Skeletal muscle satellite cell (primary cell): Measurements from ENCODE around the gene LYPD3. TPM values are rescaled to one million over a fixed set of nuclear protein-coding genes. Genes with fewer than 3 reads are reported as not detected.
"Not testable (repeated sequence)": the region's sequence is repeated elsewhere in the genome, so short reads cannot be mapped to it uniquely, and the experiment has no call there.

Experiments
- H3K27me3 ChIP-seq: 2 replicates; pipeline ENCODE4 v1.7.0; 2013; ENCODE audit warnings: low read length; ENCODE audit not compliant: control insufficient read depth, insufficient read depth
- H3K36me3 ChIP-seq: 2 replicates; pipeline ENCODE4 v1.7.0; 2013; ENCODE audit warnings: mild to moderate bottlenecking, control low read depth, low read length; ENCODE audit not compliant: insufficient read depth
- H3K4me1 ChIP-seq: 2 replicates; pipeline ENCODE4 v1.7.0; 2013; ENCODE audit warnings: low read length; ENCODE audit not compliant: control insufficient read depth, insufficient read depth
- H3K4me2 ChIP-seq: 2 replicates; pipeline ENCODE4 v1.7.0; 2013; ENCODE audit warnings: mild to moderate bottlenecking, low read length
- H3K4me3 ChIP-seq: 2 replicates; pipeline ENCODE4 v1.7.0; 2013; ENCODE audit warnings: low read length
- H3K9ac ChIP-seq: 2 replicates; pipeline ENCODE4 v1.7.0; 2013; ENCODE audit warnings: mild to moderate bottlenecking, low read depth, low read length, moderate library complexity
- H3K9me3 ChIP-seq: replicated peaks from 2 replicates; pipeline ENCODE4 v1.7.0; 2013; ENCODE audit warnings: mild to moderate bottlenecking, control low read depth, low read length
- total RNA-seq: library from RNA; depleted of rRNA; stranded (reverse); fragments of >200 nt; gene quantifications from 2 replicates; pipeline ENCODE4 v1.2.3, GENCODE V29; 2012; rRNA removed

Gene LYPD3
- total RNA-seq, result not detected in 2 replicates

GRCh38 chr19:43465468-43466120 is at the start of gene LYPD3:
Gene LYPD3 (minus strand): TSS chr19:43465608. CDS start chr19:43465571, 37 bp downstream.
- peak within 1 kb of the TSS; percentile 91 for H3K4me2 ChIP-seq
- H3K36me3 ChIP-seq, result no peaks in the 10 kb centered on the region
- H3K27me3 ChIP-seq, result peaks cover 15% of the 10 kb centered on the region
- peak within 1 kb of the TSS; percentile 93 for H3K4me3 ChIP-seq
- no peak within 1 kb of the TSS for H3K9ac ChIP-seq
- no peaks in the 10 kb centered on the region for H3K9me3 ChIP-seq
- H3K4me1 ChIP-seq, result peaks cover 18% of the 10 kb centered on the region

GRCh38 chr19:43512399-43512798 is 47.0 kb upstream of the LYPD3 start:
- H3K4me2 ChIP-seq, H3K4me3 ChIP-seq, H3K9me3 ChIP-seq, H3K9ac ChIP-seq, H3K27me3 ChIP-seq, H3K4me1 ChIP-seq: not testable (repeated sequence)
- H3K36me3 ChIP-seq, result peaks cover 26% of the 10 kb centered on the region

- Histone ChIP-seq H3K9ac (no peak overlapping the region), H3K4me1 (no peaks in the 10 kb centered on the region), H3K36me3 (peaks cover 26% of the 10 kb centered on the region), H3K27me3 (no peaks in the 10 kb centered on the region), H3K9me3 (no peaks in the 10 kb centered on the region), H3K4me2 (no peak overlapping the region), H3K4me3 (no peak overlapping the region)
Measured at GRCh38 chr19:43511324-43511723, 45.9 kb upstream of the LYPD3 start.

GRCh38 chr19:43510713-43511112 is 45.3 kb upstream of the LYPD3 start:
- Histone ChIP-seq H3K4me1 (no peaks in the 10 kb centered on the region), H3K36me3 (peaks cover 26% of the 10 kb centered on the region), H3K4me2 (no peak overlapping the region), H3K4me3 (no peak overlapping the region), H3K9ac (no peak overlapping the region), H3K27me3 (no peaks in the 10 kb centered on the region), H3K9me3 (no peaks in the 10 kb centered on the region)

- H3K36me3 ChIP-seq, result peaks cover 23% of the 10 kb centered on the region
- no peaks in the 10 kb centered on the region for H3K27me3 ChIP-seq
- no peak overlapping the region for H3K4me3 ChIP-seq
- H3K9me3 ChIP-seq, result no peaks in the 10 kb centered on the region
- no peak overlapping the region for H3K4me2 ChIP-seq
- H3K9ac ChIP-seq, result no peak overlapping the region
- H3K4me1 ChIP-seq, result peaks cover 15% of the 10 kb centered on the region
Measured at GRCh38 chr19:43507880-43508279, 42.5 kb upstream of the LYPD3 start.

- Histone ChIP-seq H3K27me3 (no peaks in the 10 kb centered on the region), H3K9ac (no peak overlapping the region), H3K4me2 (no peak overlapping the region), H3K36me3 (peaks cover 23% of the 10 kb centered on the region), H3K9me3 (no peaks in the 10 kb centered on the region), H3K4me1 (peaks cover 15% of the 10 kb centered on the region), H3K4me3 (no peak overlapping the region)
Measured at GRCh38 chr19:43506629-43507028, 41.2 kb upstream of the LYPD3 start.

GRCh38 chr19:43505941-43506340 is 40.5 kb upstream of the LYPD3 start:
- H3K4me2 ChIP-seq, result no peak overlapping the region
- H3K4me3 ChIP-seq, result no peak overlapping the region
- no peaks in the 10 kb centered on the region for H3K9me3 ChIP-seq
- H3K4me1 ChIP-seq, result peaks cover 15% of the 10 kb centered on the region
- peaks cover 23% of the 10 kb centered on the region for H3K36me3 ChIP-seq
- no peaks in the 10 kb centered on the region for H3K27me3 ChIP-seq
- H3K9ac ChIP-seq, result no peak overlapping the region

- Histone ChIP-seq H3K4me3 (no peak overlapping the region), H3K27me3 (no peaks in the 10 kb centered on the region), H3K4me2 (peak overlapping the region; percentile 99), H3K9ac (no peak overlapping the region), H3K4me1 (peaks cover 15% of the 10 kb centered on the region), H3K9me3 (no peaks in the 10 kb centered on the region), H3K36me3 (peaks cover 18% of the 10 kb centered on the region)
Measured at GRCh38 chr19:43505186-43505456, 39.7 kb upstream of the LYPD3 start.

GRCh38 chr19:43504426-43505185 is 39.2 kb upstream of the LYPD3 start, which contains the start of gene PHLDB3:
Gene PHLDB3 (minus strand): TSS chr19:43504746. CDS start chr19:43504118, 628 bp downstream.
- H3K27me3 ChIP-seq, result no peaks in the 10 kb centered on the region
- no peaks in the 10 kb centered on the region for H3K9me3 ChIP-seq
- H3K36me3 ChIP-seq, result peaks cover 13% of the 10 kb centered on the region
- peaks cover 15% of the 10 kb centered on the region for H3K4me1 ChIP-seq
- peak within 1 kb of the TSS; percentile 99 for H3K4me2 ChIP-seq
- peak within 1 kb of the TSS; percentile 89 for H3K4me3 ChIP-seq
- H3K9ac ChIP-seq, result peak within 1 kb of the TSS; percentile 82

- Histone ChIP-seq H3K4me3 (peak overlapping the region; percentile 89), H3K9ac (peak overlapping the region; percentile 82), H3K9me3 (no peaks in the 10 kb centered on the region), H3K36me3 (peaks cover 10% of the 10 kb centered on the region), H3K4me1 (peaks cover 15% of the 10 kb centered on the region), H3K27me3 (no peaks in the 10 kb centered on the region), H3K4me2 (peak overlapping the region; percentile 99)
Measured at GRCh38 chr19:43503501-43504425, 38.4 kb upstream of the LYPD3 start.

- Histone ChIP-seq H3K4me1 (peaks cover 15% of the 10 kb centered on the region), H3K9me3 (no peaks in the 10 kb centered on the region), H3K36me3 (no peaks in the 10 kb centered on the region), H3K4me2 (peak overlapping the region; percentile 99), H3K9ac (no peak overlapping the region), H3K4me3 (no peak overlapping the region), H3K27me3 (no peaks in the 10 kb centered on the region)
Measured at GRCh38 chr19:43502419-43502976, 37.1 kb upstream of the LYPD3 start.
